Central memory CD8-positive, alpha-beta T cell (primary cell): Measurements from ENCODE around the gene SORBS2.
"Not testable (repeated sequence)": the region's sequence is repeated elsewhere in the genome, so short reads cannot be mapped to it uniquely, and the experiment has no call there.

Experiments used
- ATAC-seq: fragments of 150-1000 bp; cut with Tn5 transposase; replicated peaks from 2 replicates; pipeline ENCODE4 v1.10.0; 2022; ENCODE audit warnings: mild to moderate bottlenecking, moderate FRiP score, moderate number of reproducible peaks; ENCODE audit not compliant: poor library complexity, severe bottlenecking; ENCODE audit errors: extremely low read depth
- DNase-seq, 2 donors: peaks; one replicate each; pipeline ENCODE4 v3.0.0; 2021; ENCODE audit warnings: low spot score in 2 of 2
- H3K27ac Mint-ChIP-seq: one replicate; pipeline ENCODE4 v1.8.0; 2022; ENCODE audit warnings: low read depth, mild to moderate bottlenecking, moderate library complexity, mixed read lengths
- H3K27me3 Mint-ChIP-seq: one replicate; pipeline ENCODE4 v1.8.0; 2022; ENCODE audit warnings: mixed read lengths
- H3K36me3 Mint-ChIP-seq: one replicate; pipeline ENCODE4 v1.8.0; 2022; ENCODE audit warnings: mild to moderate bottlenecking, moderate library complexity, mixed read lengths; ENCODE audit not compliant: insufficient read depth
- H3K4me1 Mint-ChIP-seq: one replicate; pipeline ENCODE4 v1.8.0; 2022; ENCODE audit warnings: mixed read lengths
- H3K4me3 Mint-ChIP-seq: one replicate; pipeline ENCODE4 v1.8.0; 2022; ENCODE audit warnings: mild to moderate bottlenecking, moderate library complexity, mixed read lengths
- H3K9me3 Mint-ChIP-seq: one replicate; pipeline ENCODE4 v1.8.0; 2022; ENCODE audit warnings: mixed read lengths

Gene SORBS2

GRCh38 chr4:185717377-185717741 lies 94.6 kb downstream of the SORBS2 start:
- peaks cover 24% of the 10 kb centered on the region for H3K27me3 Mint-ChIP-seq
- H3K36me3 Mint-ChIP-seq = no peaks in the 10 kb centered on the region
- H3K9me3 Mint-ChIP-seq = no peaks in the 10 kb centered on the region
- no peaks in the 10 kb centered on the region for H3K4me1 Mint-ChIP-seq
- no peak for DNase-seq
- no peak for ATAC-seq
- H3K4me3 Mint-ChIP-seq = no peak overlapping the region
- H3K27ac Mint-ChIP-seq = no peak overlapping the region

GRCh38 chr4:185716577-185717376 lies 95.2 kb downstream of the SORBS2 start:
- H3K27me3 Mint-ChIP-seq = peaks cover 30% of the 10 kb centered on the region
- no peaks in the 10 kb centered on the region for H3K9me3 Mint-ChIP-seq

GRCh38 chr4:185716141-185716551 lies 95.8 kb downstream of the SORBS2 start:
- no peak overlapping the region for H3K4me3 Mint-ChIP-seq
- ATAC-seq (no peak), DNase-seq (no peak)
- no peaks in the 10 kb centered on the region for H3K4me1 Mint-ChIP-seq
- no peaks in the 10 kb centered on the region for H3K9me3 Mint-ChIP-seq
- H3K27ac Mint-ChIP-seq = no peak overlapping the region
- H3K27me3 Mint-ChIP-seq = peaks cover 35% of the 10 kb centered on the region
- H3K36me3 Mint-ChIP-seq = no peaks in the 10 kb centered on the region

More at GRCh38 chr4:185716577-185717376, 95.2 kb downstream of the SORBS2 start:
- ATAC-seq (no peak), DNase-seq (no peak)
- no peaks in the 10 kb centered on the region for H3K4me1 Mint-ChIP-seq
- no peak overlapping the region for H3K4me3 Mint-ChIP-seq
- no peaks in the 10 kb centered on the region for H3K36me3 Mint-ChIP-seq
- H3K27ac Mint-ChIP-seq = no peak overlapping the region

- H3K27me3 Mint-ChIP-seq = peaks cover 35% of the 10 kb centered on the region
- not testable (repeated sequence) for ATAC-seq, DNase-seq, H3K4me1 Mint-ChIP-seq, H3K27ac Mint-ChIP-seq, H3K9me3 Mint-ChIP-seq, H3K4me3 Mint-ChIP-seq, H3K36me3 Mint-ChIP-seq
Measured at GRCh38 chr4:185714524-185714923, 97.5 kb downstream of the SORBS2 start.

- no peak for ATAC-seq
- Mint-ChIP-seq H3K27ac (no peak overlapping the region), H3K4me3 (no peak overlapping the region), H3K27me3 (peaks cover 35% of the 10 kb centered on the region), H3K36me3 (no peaks in the 10 kb centered on the region), H3K9me3 (no peaks in the 10 kb centered on the region), H3K4me1 (no peaks in the 10 kb centered on the region)
- DNase-seq = no peak
Measured at GRCh38 chr4:185713731-185714130, 98.3 kb downstream of the SORBS2 start.

- H3K4me3 Mint-ChIP-seq = no peak overlapping the region
- H3K27ac Mint-ChIP-seq = no peak overlapping the region
- ATAC-seq (no peak), DNase-seq (no peak)
- no peaks in the 10 kb centered on the region for H3K9me3 Mint-ChIP-seq
- H3K36me3 Mint-ChIP-seq = no peaks in the 10 kb centered on the region
- H3K27me3 Mint-ChIP-seq = peaks cover 35% of the 10 kb centered on the region
- H3K4me1 Mint-ChIP-seq = no peaks in the 10 kb centered on the region
Measured at GRCh38 chr4:185713272-185713671, 98.7 kb downstream of the SORBS2 start.

GRCh38 chr4:185712350-185713024 lies 99.5 kb downstream of the SORBS2 start:
- Mint-ChIP-seq H3K36me3 (no peaks in the 10 kb centered on the region), H3K27ac (no peak overlapping the region), H3K4me1 (no peaks in the 10 kb centered on the region), H3K9me3 (no peaks in the 10 kb centered on the region), H3K27me3 (peaks cover 35% of the 10 kb centered on the region), H3K4me3 (no peak overlapping the region)
- ATAC-seq (no peak), DNase-seq (no peak)

- Mint-ChIP-seq H3K9me3 (no peaks in the 10 kb centered on the region), H3K4me3 (no peak overlapping the region)
- DNase-seq = no peak
Measured at GRCh38 chr4:185711726-185712125, 100.3 kb downstream of the SORBS2 start.

GRCh38 chr4:185710487-185710995 lies 101.5 kb downstream of the SORBS2 start:
- H3K9me3 Mint-ChIP-seq = no peaks in the 10 kb centered on the region
- H3K4me1 Mint-ChIP-seq = no peaks in the 10 kb centered on the region
- peaks cover 35% of the 10 kb centered on the region for H3K27me3 Mint-ChIP-seq
- no peaks in the 10 kb centered on the region for H3K36me3 Mint-ChIP-seq
- no peak overlapping the region for H3K27ac Mint-ChIP-seq
- no peak for ATAC-seq
- no peak for DNase-seq
- no peak overlapping the region for H3K4me3 Mint-ChIP-seq

More at GRCh38 chr4:185711726-185712125, 100.3 kb downstream of the SORBS2 start:
- Mint-ChIP-seq H3K36me3 (no peaks in the 10 kb centered on the region), H3K4me1 (no peaks in the 10 kb centered on the region), H3K27ac (no peak overlapping the region), H3K27me3 (peaks cover 35% of the 10 kb centered on the region)
- ATAC-seq = no peak

GRCh38 chr4:185709802-185710486 lies 102.0 kb downstream of the SORBS2 start:
- no peaks in the 10 kb centered on the region for H3K9me3 Mint-ChIP-seq
- no peak for DNase-seq
- H3K27ac Mint-ChIP-seq = no peak overlapping the region

GRCh38 chr4:185708348-185708747 lies 103.6 kb downstream of the SORBS2 start:
- no peaks in the 10 kb centered on the region for H3K9me3 Mint-ChIP-seq
- H3K27ac Mint-ChIP-seq = no peak overlapping the region
- H3K4me1 Mint-ChIP-seq = no peaks in the 10 kb centered on the region
- DNase-seq = no peak
- H3K4me3 Mint-ChIP-seq = no peak overlapping the region
- no peak for ATAC-seq
- H3K36me3 Mint-ChIP-seq = no peaks in the 10 kb centered on the region
- peaks cover 21% of the 10 kb centered on the region for H3K27me3 Mint-ChIP-seq

More at GRCh38 chr4:185709802-185710486, 102.0 kb downstream of the SORBS2 start:
- Mint-ChIP-seq H3K4me1 (no peaks in the 10 kb centered on the region), H3K36me3 (no peaks in the 10 kb centered on the region), H3K27me3 (peaks cover 35% of the 10 kb centered on the region), H3K4me3 (no peak overlapping the region)
- no peak for ATAC-seq

GRCh38 chr4:185707622-185708021 lies 104.4 kb downstream of the SORBS2 start:
- ATAC-seq, H3K27ac Mint-ChIP-seq, H3K4me1 Mint-ChIP-seq, H3K4me3 Mint-ChIP-seq, H3K9me3 Mint-ChIP-seq, H3K36me3 Mint-ChIP-seq, DNase-seq: not testable (repeated sequence)
- peaks cover 13% of the 10 kb centered on the region for H3K27me3 Mint-ChIP-seq
